SK-N-SH (cell line): Measurements from ENCODE around the gene SEZ6. TPM values are rescaled to one million over a fixed set of nuclear protein-coding genes. Genes with fewer than 3 reads are reported as not detected.

ENCODE experiments used
- CTCF ChIA-PET: fragments of 300-600, 350-600 bp; formaldehyde crosslinking; extraction: SDS; loops from one replicate; lab custom pipeline; 2021; lab: Yijun Ruan, JAX
- POLR2A ChIA-PET: fragments of 350-600 bp; sonication (Branson Sonifier 250); formaldehyde crosslinking; extraction: SDS; loops from one replicate; lab custom pipeline; 2020; ENCODE audit warnings: antibody characterized with exemption, inconsistent platforms; lab: Yijun Ruan, JAX
- DNase-seq: peaks from one replicate; pipeline ENCODE4 v3.0.0; 2012
- H2AFZ ChIP-seq: fragments of 200-600 bp; sonication (generic); 2 replicates; pipeline ENCODE4 v1.8.1; 2016; ENCODE audit warnings: antibody characterized with exemption, mild to moderate bottlenecking, low read depth
- H3F3A ChIP-seq: fragments of 200-600 bp; sonication (generic); replicated peaks from 2 replicates; pipeline ENCODE3; 2016; ENCODE audit warnings: antibody characterized with exemption, mild to moderate bottlenecking; ENCODE audit not compliant: insufficient read depth
- H3K27ac ChIP-seq, 2 experiments: fragments of 200-500 bp in 1 of 2; fragments of 200-600 bp in 1 of 2; sonication (Bioruptor generic) in 1 of 2; sonication (generic), shearing (Covaris generic) in 1 of 2; 2 replicates each; pipeline versions ENCODE4 v1.5.1 to v1.6.1; 2014 to 2016; ENCODE audit warnings: low read depth in 2 of 2, inconsistent platforms in 1 of 2, low read length in 1 of 2, mild to moderate bottlenecking in 1 of 2, mixed read lengths in 1 of 2
- H3K27me3 ChIP-seq: fragments of 200-600 bp; sonication (generic), shearing (Covaris generic); 2 replicates; pipeline ENCODE4 v1.6.1; 2016; ENCODE audit warnings: mixed run types; ENCODE audit not compliant: insufficient read depth
- H3K36me3 ChIP-seq, 2 experiments: fragments of 200-500 bp in 1 of 2; fragments of 200-600 bp in 1 of 2; sonication (Bioruptor generic) in 1 of 2; sonication (generic) in 1 of 2; replicated peaks in 1 of 2; 2 replicates each; pipeline versions ENCODE3 to v1.5.1; 2014 to 2016; ENCODE audit warnings: low read length in 1 of 2, mild to moderate bottlenecking in 1 of 2; ENCODE audit not compliant: insufficient read depth in 2 of 2, control insufficient read depth in 1 of 2
- H3K4me1 ChIP-seq, 2 experiments: fragments of 200-500 bp in 1 of 2; fragments of 200-600 bp in 1 of 2; sonication (Bioruptor generic) in 1 of 2; sonication (generic), shearing (Covaris generic) in 1 of 2; 2 replicates each; pipeline versions ENCODE4 v1.5.1 to v1.6.1; 2014 to 2016; ENCODE audit warnings: low read depth in 1 of 2, low read length in 1 of 2, mixed run types in 1 of 2; ENCODE audit not compliant: insufficient read depth in 2 of 2, control insufficient read depth in 1 of 2
- H3K4me2 ChIP-seq: fragments of 200-600 bp; sonication (generic), shearing (Covaris generic); 2 replicates; pipeline ENCODE4 v1.6.1; 2017; ENCODE audit warnings: mixed run types
- H3K4me3 ChIP-seq, 2 experiments: fragments of 200-500 bp in 1 of 2; fragments of 200-600 bp in 1 of 2; sonication (Bioruptor generic) in 1 of 2; sonication (generic), shearing (Covaris generic) in 1 of 2; 2 replicates each; pipeline versions ENCODE4 v1.5.1 to v1.8.1; 2014 to 2016; ENCODE audit warnings: low read depth in 2 of 2, inconsistent platforms in 1 of 2, low read length in 1 of 2, mild to moderate bottlenecking in 1 of 2, mixed read lengths in 1 of 2, moderate library complexity in 1 of 2
- H3K79me2 ChIP-seq: fragments of 200-600 bp; sonication (generic); 2 replicates; pipeline ENCODE4 v1.8.1; 2017; ENCODE audit warnings: mild to moderate bottlenecking; ENCODE audit not compliant: insufficient read depth
- H3K9ac ChIP-seq: fragments of 200-600 bp; sonication (generic); 2 replicates; pipeline ENCODE4 v1.6.1; 2017; ENCODE audit warnings: mixed run types
- H3K9me2 ChIP-seq: fragments of 200-600 bp; sonication (generic); 2 replicates; pipeline ENCODE4 v1.6.1; 2017; ENCODE audit warnings: mixed run types
- H3K9me3 ChIP-seq: fragments of 200-600 bp; sonication (generic); 2 replicates; pipeline ENCODE4 v1.6.1; 2017; ENCODE audit warnings: mixed run types, mild to moderate bottlenecking, moderate library complexity
- H4K20me1 ChIP-seq: fragments of 200-600 bp; sonication (generic); 2 replicates; pipeline ENCODE4 v1.6.1; 2017; ENCODE audit warnings: mild to moderate bottlenecking, mixed run types; ENCODE audit not compliant: insufficient read depth
- CHD2 ChIP-seq: fragments of 150-350 bp; IDR thresholded peaks from 2 replicates; pipeline ENCODE4 v1.6.1; 2018; ENCODE audit warnings: low read length; ENCODE audit not compliant: partially characterized antibody
- ELF1 ChIP-seq: IDR thresholded peaks from 2 replicates; pipeline ENCODE4 v1.4.0; 2012
- FOXJ3 ChIP-seq: sonication (generic); formaldehyde crosslinking; IDR thresholded peaks from 2 replicates; pipeline ENCODE4 v1.5.1; 2020; ENCODE audit warnings: mild to moderate bottlenecking, missing genetic modification reagents
- FOXM1 ChIP-seq: IDR thresholded peaks from 2 replicates; pipeline ENCODE4 v1.4.0; 2012; ENCODE audit warnings: low read depth, mild to moderate bottlenecking
- GABPA ChIP-seq: IDR thresholded peaks from 2 replicates; pipeline ENCODE4 v1.4.0; 2012; ENCODE audit warnings: low read depth, mild to moderate bottlenecking
- GATA2 ChIP-seq: sonication (generic); formaldehyde crosslinking; IDR thresholded peaks from 2 replicates; pipeline ENCODE4 v1.5.0; 2020; ENCODE audit warnings: mild to moderate bottlenecking, missing genetic modification reagents
- MEF2A ChIP-seq: IDR thresholded peaks from 2 replicates; pipeline ENCODE4 v1.4.0; 2012; ENCODE audit warnings: low read depth, borderline replicate concordance
- MXI1 ChIP-seq: IDR thresholded peaks from 2 replicates; pipeline ENCODE4 v1.6.1; 2012; ENCODE audit warnings: mild to moderate bottlenecking, low read depth, low read length, improper control_type of control experiment
- NFIC ChIP-seq: IDR thresholded peaks from 2 replicates; pipeline ENCODE4 v1.4.0; 2012; ENCODE audit warnings: borderline replicate concordance
- NRF1 ChIP-seq: IDR thresholded peaks from 2 replicates; pipeline ENCODE4 v1.6.1; 2012; ENCODE audit warnings: low read depth, mild to moderate bottlenecking, low read length
- RAD21 ChIP-seq: IDR thresholded peaks from 2 replicates; pipeline ENCODE4 v1.6.1; 2012; ENCODE audit warnings: mild to moderate bottlenecking, low read length
- RFX5 ChIP-seq: IDR thresholded peaks from 2 replicates; pipeline ENCODE4 v1.6.1; 2012; ENCODE audit warnings: mild to moderate bottlenecking, improper control_type of control experiment, low read length
- SMC3 ChIP-seq: IDR thresholded peaks from 2 replicates; pipeline ENCODE4 v1.6.1; 2012; ENCODE audit warnings: low read depth, low read length, improper control_type of control experiment
- TCF12 ChIP-seq: IDR thresholded peaks from 2 replicates; pipeline ENCODE4 v1.4.0; 2012
- TEAD4 ChIP-seq: IDR thresholded peaks from 2 replicates; pipeline ENCODE4 v1.4.0; 2012; ENCODE audit warnings: mild to moderate bottlenecking, borderline replicate concordance; ENCODE audit not compliant: insufficient read depth
- WGBS: methylation state at CpG from one replicate; pipeline ENCODE4 v1.1.6; 2017; ENCODE audit warnings: low lambda C conversion rate; 5-methylcytosine and 5-hydroxymethylcytosine counted together
- polyA plus RNA-seq, 3 experiments: library from polyadenylated mRNA; depleted of rRNA; stranded (reverse); fragments of >200 nt; gene quantifications; 2 replicates each; pipeline ENCODE4 v1.2.3, GENCODE V29; 2012
- TF ChIP-seq, protein P1 (sequence below): IDR thresholded peaks from 2 replicates; pipeline ENCODE4 v1.4.0; 2012; ENCODE audit warnings: low read depth, borderline replicate concordance
- TF ChIP-seq, protein P2 (sequence below): IDR thresholded peaks from 2 replicates; pipeline ENCODE4 v1.4.0; 2012; ENCODE audit warnings: low read depth
- TF ChIP-seq, protein P3 (sequence below): fragments of 150-350 bp; IDR thresholded peaks from 2 replicates; pipeline ENCODE4 v1.6.1; 2016; ENCODE audit warnings: mild to moderate bottlenecking, low read depth, low read length
- TF ChIP-seq, protein P4 (sequence below): IDR thresholded peaks from 2 replicates; pipeline ENCODE4 v1.4.0; 2012; ENCODE audit warnings: low read depth, borderline replicate concordance
- TF ChIP-seq, protein P5 (sequence below): IDR thresholded peaks from 2 replicates; pipeline ENCODE4; 2012

SEZ6 gene
- polyA plus RNA-seq, 1 of the 3 experiments (the other 2 are of a cell fraction): 0.12 TPM

DNA sequence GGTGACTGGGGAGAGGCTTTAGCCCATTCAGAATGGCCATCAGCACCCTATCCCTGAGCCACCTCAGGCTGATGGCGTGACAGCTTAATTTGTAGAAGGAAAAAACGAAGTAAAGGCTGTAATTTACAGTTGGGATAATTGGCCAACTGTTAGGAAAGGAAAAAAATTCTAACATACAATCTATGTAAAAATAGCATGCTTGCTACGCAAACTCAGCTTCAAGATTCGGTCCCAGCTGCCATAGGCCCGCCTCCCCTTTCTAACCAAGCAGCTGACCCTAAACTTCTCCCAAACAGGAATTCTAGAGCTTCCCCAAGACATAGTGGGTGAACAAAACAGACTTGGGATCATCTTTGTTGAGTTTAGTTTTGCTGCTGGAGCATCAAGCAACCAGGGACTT, 4.9 kb downstream of the SEZ6 start:
- Histone ChIP-seq H3K9me3 (no peaks in the 10 kb centered on the region), H3F3A (no peaks in the 10 kb centered on the region), H3K9me2 (no peaks in the 10 kb centered on the region), H3K27ac (no peak overlapping the region), H4K20me1 (no peaks in the 10 kb centered on the region), H3K9ac (no peak overlapping the region), H3K4me3 (no peak overlapping the region), H3K4me2 (no peak overlapping the region), H2AFZ (no peak overlapping the region), H3K79me2 (no peaks in the 10 kb centered on the region), H3K36me3 (no peaks in the 10 kb centered on the region), H3K4me1 (peaks cover under 1 to 47% of the 10 kb centered on the region in 2 experiments; a peak in 2 of 4 replicates), H3K27me3 (peaks cover 28% of the 10 kb centered on the region)
- ChIA-PET POLR2A (no interaction called here), CTCF (interaction anchor here (1.0 to 7.2 kb wide), 8 partner anchors 28 to 281 kb away, joined by 3 to 53 read pairs (median 8); partner anchors contain the start of gene RPL23A)
- no peak for TF ChIP-seq RAD21
- no peak for TF ChIP-seq TEAD4
- TF ChIP-seq GATA2: no peak
- TF ChIP-seq, protein P1, sequence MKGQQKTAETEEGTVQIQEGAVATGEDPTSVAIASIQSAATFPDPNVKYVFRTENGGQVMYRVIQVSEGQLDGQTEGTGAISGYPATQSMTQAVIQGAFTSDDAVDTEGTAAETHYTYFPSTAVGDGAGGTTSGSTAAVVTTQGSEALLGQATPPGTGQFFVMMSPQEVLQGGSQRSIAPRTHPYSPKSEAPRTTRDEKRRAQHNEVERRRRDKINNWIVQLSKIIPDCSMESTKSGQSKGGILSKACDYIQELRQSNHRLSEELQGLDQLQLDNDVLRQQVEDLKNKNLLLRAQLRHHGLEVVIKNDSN: no peak
- no peak for TF ChIP-seq ELF1
- no peak for TF ChIP-seq SMC3
- TF ChIP-seq GABPA: no peak
- no peak for TF ChIP-seq TCF12
- TF ChIP-seq MXI1: no peak
- no peak for TF ChIP-seq NFIC
- TF ChIP-seq NRF1: no peak
- TF ChIP-seq FOXJ3: no peak
- TF ChIP-seq RFX5: no peak
- no peak for TF ChIP-seq FOXM1
- TF ChIP-seq, protein P2, sequence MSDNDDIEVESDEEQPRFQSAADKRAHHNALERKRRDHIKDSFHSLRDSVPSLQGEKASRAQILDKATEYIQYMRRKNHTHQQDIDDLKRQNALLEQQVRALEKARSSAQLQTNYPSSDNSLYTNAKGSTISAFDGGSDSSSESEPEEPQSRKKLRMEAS: no peak
- TF ChIP-seq, protein P3, sequence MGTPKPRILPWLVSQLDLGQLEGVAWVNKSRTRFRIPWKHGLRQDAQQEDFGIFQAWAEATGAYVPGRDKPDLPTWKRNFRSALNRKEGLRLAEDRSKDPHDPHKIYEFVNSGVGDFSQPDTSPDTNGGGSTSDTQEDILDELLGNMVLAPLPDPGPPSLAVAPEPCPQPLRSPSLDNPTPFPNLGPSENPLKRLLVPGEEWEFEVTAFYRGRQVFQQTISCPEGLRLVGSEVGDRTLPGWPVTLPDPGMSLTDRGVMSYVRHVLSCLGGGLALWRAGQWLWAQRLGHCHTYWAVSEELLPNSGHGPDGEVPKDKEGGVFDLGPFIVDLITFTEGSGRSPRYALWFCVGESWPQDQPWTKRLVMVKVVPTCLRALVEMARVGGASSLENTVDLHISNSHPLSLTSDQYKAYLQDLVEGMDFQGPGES: no peak
- TF ChIP-seq, protein P4, sequence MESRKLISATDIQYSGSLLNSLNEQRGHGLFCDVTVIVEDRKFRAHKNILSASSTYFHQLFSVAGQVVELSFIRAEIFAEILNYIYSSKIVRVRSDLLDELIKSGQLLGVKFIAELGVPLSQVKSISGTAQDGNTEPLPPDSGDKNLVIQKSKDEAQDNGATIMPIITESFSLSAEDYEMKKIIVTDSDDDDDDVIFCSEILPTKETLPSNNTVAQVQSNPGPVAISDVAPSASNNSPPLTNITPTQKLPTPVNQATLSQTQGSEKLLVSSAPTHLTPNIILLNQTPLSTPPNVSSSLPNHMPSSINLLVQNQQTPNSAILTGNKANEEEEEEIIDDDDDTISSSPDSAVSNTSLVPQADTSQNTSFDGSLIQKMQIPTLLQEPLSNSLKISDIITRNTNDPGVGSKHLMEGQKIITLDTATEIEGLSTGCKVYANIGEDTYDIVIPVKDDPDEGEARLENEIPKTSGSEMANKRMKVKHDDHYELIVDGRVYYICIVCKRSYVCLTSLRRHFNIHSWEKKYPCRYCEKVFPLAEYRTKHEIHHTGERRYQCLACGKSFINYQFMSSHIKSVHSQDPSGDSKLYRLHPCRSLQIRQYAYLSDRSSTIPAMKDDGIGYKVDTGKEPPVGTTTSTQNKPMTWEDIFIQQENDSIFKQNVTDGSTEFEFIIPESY: no peak
- TF ChIP-seq MEF2A: no peak
- TF ChIP-seq, protein P5, sequence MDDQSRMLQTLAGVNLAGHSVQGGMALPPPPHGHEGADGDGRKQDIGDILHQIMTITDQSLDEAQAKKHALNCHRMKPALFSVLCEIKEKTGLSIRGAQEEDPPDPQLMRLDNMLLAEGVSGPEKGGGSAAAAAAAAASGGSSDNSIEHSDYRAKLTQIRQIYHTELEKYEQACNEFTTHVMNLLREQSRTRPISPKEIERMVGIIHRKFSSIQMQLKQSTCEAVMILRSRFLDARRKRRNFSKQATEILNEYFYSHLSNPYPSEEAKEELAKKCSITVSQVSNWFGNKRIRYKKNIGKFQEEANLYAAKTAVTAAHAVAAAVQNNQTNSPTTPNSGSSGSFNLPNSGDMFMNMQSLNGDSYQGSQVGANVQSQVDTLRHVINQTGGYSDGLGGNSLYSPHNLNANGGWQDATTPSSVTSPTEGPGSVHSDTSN: no peak
- no peak for TF ChIP-seq CHD2
- DNase-seq: no peak
- WGBS: 42% methylated on average over 5 of the region's 5 CpGs
